Aortic smooth muscle cell (primary cell): Measurements from ENCODE around the gene RNF212B. TPM values are rescaled to one million over a fixed set of nuclear protein-coding genes. Genes with fewer than 3 reads are reported as not detected.

ENCODE experiments used
- total RNA-seq: library from RNA; depleted of rRNA; stranded (reverse); fragments of >200 nt; gene quantifications from 2 replicates; pipeline ENCODE4 v1.2.3, GENCODE V29; 2014

The RNF212B gene, protein sequence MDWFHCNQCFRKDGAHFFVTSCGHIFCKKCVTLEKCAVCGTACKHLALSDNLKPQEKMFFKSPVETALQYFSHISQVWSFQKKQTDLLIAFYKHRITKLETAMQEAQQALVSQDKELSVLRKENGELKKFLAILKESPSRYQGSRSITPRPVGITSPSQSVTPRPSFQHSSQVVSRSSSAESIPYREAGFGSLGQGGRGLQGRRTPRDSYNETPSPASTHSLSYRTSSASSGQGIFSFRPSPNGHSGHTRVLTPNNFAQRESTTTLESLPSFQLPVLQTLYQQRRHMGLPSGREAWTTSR
- not detected in 2 replicates for total RNA-seq

DNA sequence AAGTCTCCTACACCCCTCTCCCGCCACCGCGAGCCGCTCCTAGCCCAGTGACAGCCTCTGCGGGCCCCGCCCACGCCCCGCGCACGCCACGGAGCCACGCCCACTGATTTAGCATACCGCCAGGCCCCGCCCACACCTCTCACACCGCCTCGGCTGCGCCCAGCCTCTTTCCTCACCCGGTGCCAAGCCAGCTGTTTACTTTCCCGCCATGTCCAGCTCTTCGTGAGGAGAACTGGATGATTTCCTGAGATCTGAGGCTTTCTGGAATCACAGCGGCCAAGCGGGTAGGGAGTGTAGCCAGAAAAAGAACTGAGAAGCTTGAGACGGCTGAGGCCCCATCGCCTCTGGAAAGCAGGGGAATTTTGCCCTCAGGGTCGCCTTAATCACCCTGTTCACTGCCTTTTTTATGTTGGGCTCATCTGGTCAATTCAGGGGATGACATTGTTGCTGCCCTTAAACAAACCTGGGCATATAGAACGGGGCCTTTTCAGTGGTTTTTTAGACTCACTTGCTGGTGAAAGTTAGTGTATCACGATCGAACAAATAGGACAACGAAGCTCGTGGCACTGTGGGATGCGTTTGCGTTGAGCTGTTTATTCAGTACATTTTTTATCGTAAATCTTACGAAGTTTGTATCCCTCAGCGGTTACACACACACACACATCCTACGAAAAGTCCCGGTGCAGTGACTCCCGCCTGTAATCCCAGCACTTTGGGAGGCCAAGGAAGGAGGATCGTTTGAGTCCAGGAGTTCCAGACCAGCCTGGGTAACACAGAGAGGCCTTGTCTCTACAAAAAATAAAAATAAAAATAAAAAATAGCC, at the start of gene RNF212B:
TSS of gene RNF212B (plus strand) at position 165 of the 823 bp plus-strand sequence. CDS start 2,410 bp downstream, outside the sequence.

DNA sequence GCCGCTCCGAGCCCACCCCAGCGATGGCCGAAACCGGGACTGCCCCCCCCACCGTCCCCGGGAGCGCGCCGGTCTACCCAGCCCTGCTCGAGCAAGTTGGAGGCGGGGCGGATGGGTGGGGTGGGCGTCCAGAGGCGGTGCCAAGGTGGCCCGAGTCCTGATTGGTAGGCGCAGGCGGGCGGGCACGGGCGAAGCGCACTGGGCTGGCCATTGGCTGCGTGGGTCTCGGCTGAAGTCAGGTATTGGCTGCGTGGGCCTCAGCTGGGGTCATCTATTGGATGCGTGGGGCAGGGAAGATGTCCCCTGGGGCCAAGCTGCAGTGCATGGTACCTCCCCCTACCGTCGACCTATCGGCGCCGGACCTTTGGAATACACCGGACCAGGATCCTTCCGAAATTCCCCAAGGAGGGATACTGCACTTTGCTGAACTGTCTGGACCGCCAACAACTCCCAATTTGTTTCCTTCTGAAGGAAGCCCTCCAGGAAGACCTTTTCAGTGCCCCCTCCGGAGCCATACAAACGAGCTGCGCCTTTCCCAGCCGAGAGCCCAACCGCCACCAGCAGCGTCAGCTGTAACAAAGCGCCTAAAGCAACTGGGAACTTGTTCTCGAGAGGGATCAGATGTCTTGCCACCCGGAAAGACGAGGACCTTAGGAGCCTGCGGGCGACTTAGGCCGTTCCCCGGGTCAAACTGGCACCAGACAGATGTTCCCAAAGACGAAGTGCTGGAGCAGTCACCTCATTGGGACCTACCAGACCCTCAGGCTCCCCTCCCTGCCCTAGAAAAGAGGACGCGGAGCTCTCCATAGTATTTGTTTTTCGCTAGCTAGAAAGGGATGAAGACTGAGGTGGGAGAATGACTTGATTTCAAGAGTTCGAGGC, 48.5 kb downstream of the RNF212B start, which contains the start of gene HOMEZ:
TSS of gene HOMEZ (minus strand) at position 113 of the 882 bp plus-strand sequence. CDS start 180 bp downstream, outside the sequence.

DNA sequence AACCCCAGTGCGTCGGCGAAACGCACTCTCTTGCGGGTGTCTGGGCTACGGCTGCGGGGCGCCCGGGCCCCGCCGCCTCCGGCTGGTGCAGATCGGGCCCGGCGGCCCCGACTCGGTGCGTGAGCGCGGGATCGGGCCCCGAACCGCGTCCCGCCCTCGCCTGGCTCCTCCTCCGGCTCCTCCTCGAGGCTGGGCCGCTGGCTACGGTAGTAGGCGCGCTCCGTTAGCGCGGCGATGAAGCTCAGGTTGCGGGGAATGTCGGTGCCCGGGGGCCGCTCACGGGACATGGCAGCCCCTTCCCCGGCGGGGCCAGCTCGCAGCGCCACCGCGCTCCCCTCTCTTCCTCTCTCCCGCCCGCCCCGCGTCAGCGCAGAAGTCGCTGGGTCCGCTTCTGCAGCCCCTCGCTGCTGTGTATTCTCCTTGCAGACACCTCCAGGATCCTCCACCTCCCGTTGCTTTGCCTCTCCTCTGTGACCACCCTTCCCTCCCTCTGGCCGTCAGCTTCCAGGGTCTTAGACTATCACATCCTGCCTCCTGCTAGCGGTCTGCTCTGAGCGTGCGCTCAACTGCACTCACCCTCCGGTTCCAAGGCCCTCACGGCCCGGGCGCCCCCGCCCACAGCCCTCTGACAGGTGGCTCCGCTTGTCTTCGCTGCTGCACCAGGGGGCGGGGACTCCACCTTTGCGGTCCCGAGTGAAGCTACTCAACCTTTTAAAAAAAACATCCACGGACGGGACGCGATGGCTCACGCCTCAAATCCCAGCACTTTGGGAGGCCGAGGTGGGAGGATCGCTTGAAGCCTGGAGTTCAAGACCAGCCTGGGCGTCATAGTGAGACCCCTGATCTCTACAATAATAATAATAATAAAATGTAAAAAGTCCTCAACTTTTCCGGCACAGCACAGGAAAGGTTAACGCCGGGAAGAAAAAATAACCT, 64.8 kb downstream of the RNF212B start, which contains the start of gene PPP1R3E:
TSS of gene PPP1R3E (minus strand) at position 570 of the 936 bp plus-strand sequence. CDS start at position 287, 283 bp downstream.

DNA sequence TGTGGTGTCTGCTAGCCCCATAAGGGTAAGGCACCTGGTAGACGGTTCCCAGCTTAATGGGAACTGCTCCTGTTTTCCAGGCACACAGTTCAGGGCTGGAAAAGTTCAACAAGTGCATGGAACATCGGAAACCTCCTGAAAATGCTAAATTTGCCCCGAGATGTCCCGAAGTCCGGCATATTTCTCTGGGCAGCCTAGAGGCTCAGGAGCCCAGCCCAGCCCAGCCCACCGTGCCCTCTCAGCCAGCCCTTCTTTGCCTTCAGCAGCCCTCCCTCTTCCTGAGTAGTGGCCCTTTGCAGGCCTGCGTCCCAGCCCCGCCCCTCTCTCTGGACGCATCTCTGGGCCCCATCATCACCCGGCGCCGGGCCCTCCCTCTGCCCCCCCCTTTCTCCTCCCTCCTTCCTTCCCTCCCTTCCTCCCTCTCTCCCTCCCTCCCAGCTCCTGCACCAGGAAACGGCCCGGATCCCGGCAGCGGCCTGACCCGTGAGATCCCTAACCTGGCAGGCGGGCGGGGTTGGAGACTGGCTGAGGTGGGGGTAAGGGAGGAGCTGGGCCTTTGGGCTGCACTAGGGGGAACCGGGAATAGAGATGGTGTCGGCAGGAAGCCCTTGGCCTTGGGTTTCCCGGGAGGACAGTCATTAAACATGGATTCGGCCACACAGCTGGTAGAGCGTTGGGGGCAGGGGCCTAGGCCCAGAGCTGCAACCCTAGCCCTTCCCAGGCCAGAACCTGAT, 68.8 kb downstream of the RNF212B start, which contains the start of gene BCL2L2:
TSS of gene BCL2L2 (plus strand) at position 422 of the 734 bp plus-strand sequence. CDS start 935 bp downstream, outside the sequence.

DNA sequence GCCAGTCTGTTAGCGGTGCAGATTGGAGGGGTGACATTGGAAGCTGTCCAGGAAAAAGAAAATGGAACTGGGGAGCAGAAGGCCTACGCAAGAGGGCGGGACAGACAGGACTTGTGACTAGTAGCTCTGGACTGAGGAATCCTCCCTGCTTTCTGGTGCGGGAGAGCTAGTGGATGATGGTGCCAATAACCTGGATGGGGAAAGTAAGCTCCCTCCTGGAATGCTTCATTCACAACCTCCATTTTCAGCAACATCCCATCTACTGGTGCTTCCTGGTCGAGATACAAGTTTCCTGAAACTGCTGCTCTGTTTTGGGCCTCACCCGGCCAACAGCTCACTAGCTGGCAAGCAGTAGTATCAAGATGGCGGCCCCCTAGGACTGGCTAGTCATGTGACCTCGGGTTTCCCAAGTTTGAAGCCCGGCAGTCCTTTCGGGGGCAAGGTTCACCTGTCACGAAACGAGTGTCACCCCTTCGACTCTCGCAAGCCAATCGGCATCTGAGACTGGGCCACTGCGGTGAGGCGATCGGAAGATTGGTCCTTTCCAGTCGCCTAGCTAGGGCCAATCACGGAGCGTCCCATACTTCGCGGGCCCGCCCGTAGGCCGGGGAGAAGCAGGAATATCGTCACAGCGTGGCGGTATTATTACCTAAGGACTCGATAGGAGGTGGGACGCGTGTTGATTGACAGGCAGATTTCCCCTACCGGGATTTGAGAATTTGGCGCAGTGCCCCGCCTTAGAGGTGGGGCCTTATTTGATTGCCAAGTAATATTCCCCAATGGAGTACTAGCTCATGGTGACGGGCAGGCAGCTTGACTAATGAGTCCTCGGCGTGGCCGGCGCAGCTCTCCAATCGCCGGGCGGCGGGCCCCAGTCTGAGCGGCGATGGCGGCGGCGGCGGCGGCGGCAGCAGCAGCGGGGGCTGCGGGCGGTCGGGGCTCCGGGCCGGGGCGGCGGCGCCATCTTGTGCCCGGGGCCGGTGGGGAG, 83.1 kb downstream of the RNF212B start, which contains the start of gene PABPN1:
TSS of gene PABPN1 (plus strand) at position 874 of the 988 bp plus-strand sequence. CDS start at position 887, 13 bp downstream.

Other genes with a start within 250 kb of the RNF212B start
- 6.2 and 7.5 TPM in 2 replicates for gene C14orf93, start 227.8 kb upstream of the RNF212B start, total RNA-seq
- gene PSMB5, start 203.0 kb upstream of the RNF212B start, total RNA-seq = 167 and 209 TPM in 2 replicates
- gene PSMB11, start 195.7 kb upstream of the RNF212B start, total RNA-seq = not detected in 2 replicates
- gene CDH24, start 180.4 kb upstream of the RNF212B start, total RNA-seq = 3.0 and 3.4 TPM in 2 replicates
- 84.7 and 85.7 TPM in 2 replicates for gene ACIN1, start 142.8 kb upstream of the RNF212B start, total RNA-seq
- 68.8 and 72.7 TPM in 2 replicates for gene C14orf119, start 142.4 kb upstream of the RNF212B start, total RNA-seq
- 0.06 and 0.13 TPM in 2 replicates for gene CIROP, start 132.9 kb upstream of the RNF212B start, total RNA-seq
- gene CEBPE, start 118.7 kb upstream of the RNF212B start, total RNA-seq = not detected in 2 replicates
- gene SLC7A8, start 54.3 kb upstream of the RNF212B start, total RNA-seq = 73.6 and 75.6 TPM in 2 replicates
- 2.4 and 4.1 TPM in 2 replicates for gene HOMEZ, start 48.2 kb downstream of the RNF212B start, total RNA-seq
- gene PPP1R3E, start 64.9 kb downstream of the RNF212B start, total RNA-seq = 2.8 and 3.5 TPM in 2 replicates
- 21.0 and 26.2 TPM in 2 replicates for gene BCL2L2, start 68.9 kb downstream of the RNF212B start, total RNA-seq
- gene PABPN1, start 83.5 kb downstream of the RNF212B start, total RNA-seq = 69.9 and 83.4 TPM in 2 replicates
- gene SLC22A17, start 115.0 kb downstream of the RNF212B start, total RNA-seq = 11.9 and 12.1 TPM in 2 replicates
- 6.3 and 10.7 TPM in 2 replicates for gene EFS, start 127.2 kb downstream of the RNF212B start, total RNA-seq
- gene IL25, start 134.9 kb downstream of the RNF212B start, total RNA-seq = not detected in 2 replicates
- gene CMTM5, start 139.1 kb downstream of the RNF212B start, total RNA-seq = 0.31 and 0.40 TPM in 2 replicates
- not detected in 2 replicates for gene MYH6, start 170.3 kb downstream of the RNF212B start, total RNA-seq
- gene MYH7, start 197.7 kb downstream of the RNF212B start, total RNA-seq = not detected in 2 replicates
- 42.3 and 42.7 TPM in 2 replicates for gene NGDN, start 231.8 kb downstream of the RNF212B start, total RNA-seq